ENCODE measurements around the gene PIK3CG.
A peak's percentile ranks its signal among the peaks of the same experiment; 100 is the strongest.
"Not testable (repeated sequence)": the region's sequence is repeated elsewhere in the genome, so short reads cannot be mapped to it uniquely, and the experiment has no call there.

Gene PIK3CG

GRCh38 chr7:106938803-106939202 is 73.7 kb downstream of the PIK3CG start:
- no peak for ATAC-seq

GRCh38 chr7:106944035-106944665 is 79.1 kb downstream of the PIK3CG start:
- ATAC-seq: no peak

DNA sequence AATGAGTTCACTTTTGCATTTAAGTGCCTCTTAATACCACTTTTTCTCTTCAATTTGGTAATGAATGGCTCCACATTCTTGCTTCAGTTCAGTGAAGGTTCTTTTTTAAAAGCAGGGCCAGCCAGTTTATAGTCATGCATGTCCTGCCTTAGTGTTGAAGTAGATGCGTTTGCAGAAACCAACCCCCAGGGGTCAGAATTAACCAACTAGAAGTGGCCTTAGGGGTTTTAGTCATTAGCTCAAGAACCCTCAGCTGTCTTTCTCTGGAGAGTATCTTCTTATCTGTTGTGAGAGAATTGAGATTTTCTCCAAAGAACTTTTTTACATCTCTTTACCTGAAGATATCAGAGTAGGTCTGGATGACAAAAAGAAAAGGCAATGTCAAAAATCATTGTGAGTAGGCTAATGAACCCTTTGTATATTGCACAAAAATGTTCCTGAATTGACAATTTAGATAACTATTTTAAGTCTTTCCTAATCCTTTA is 82.2 kb downstream of the PIK3CG start:
- ATAC-seq: peak in 1 of 2 donors; percentile 28

DNA sequence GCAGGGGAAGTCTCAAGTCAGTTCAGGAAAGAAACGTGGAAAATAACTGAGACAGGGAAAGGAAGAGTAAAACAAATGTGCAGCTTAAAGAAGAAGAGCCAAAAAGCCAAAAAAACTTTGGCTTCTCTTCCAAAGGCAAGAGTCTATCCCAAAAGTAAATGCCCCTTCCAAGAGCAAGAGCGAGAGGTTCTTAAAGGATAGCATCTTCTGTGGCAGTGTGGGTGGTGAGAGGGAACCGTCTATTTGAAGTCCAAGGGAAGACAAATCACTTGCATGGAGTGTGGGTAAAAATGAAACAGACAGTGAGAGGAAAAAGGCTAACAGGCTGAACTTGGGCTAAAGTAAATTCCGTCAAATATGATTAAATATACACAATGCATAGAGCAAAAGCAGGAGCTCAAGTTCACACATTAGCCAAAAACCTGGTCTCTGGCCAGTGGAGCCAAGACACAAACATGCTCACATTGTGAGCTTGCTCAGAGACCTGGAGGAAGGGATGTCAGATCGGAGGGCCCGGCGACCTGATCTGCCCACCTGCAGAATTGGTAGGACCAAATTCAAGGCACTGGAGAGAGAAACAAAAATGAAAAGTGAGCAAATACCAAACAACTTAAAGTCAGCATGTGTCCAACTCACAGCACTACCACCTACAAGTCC is 87.0 kb downstream of the PIK3CG start:
- ATAC-seq: no peak

DNA sequence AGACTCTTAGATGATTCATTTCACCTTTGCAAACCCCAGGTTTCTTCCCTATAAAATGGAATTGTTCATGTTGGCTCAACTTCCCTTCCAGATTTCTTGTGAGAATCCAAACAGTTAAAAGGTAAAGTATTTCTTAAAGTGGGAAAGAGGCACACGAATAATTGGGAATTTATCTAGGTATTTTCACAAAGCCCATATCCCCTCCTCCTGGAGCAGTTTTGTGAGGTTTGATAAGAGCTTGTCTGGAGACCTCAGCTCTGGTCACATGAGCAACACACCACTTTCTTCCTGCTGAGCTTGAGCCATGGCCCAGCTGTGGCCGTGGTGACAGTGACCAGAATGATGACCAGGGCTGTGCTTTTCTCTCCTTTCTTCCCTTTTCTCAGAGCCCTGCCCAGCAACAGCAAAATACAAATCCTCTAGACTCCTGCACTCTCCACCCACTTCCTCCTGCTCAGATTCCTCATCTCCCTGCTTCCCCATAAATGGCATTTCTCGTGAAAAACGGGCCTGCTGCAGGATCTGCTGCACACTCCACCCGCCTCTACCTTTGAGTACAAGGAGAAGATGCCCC is 87.7 kb downstream of the PIK3CG start:
- no peak for ATAC-seq

DNA sequence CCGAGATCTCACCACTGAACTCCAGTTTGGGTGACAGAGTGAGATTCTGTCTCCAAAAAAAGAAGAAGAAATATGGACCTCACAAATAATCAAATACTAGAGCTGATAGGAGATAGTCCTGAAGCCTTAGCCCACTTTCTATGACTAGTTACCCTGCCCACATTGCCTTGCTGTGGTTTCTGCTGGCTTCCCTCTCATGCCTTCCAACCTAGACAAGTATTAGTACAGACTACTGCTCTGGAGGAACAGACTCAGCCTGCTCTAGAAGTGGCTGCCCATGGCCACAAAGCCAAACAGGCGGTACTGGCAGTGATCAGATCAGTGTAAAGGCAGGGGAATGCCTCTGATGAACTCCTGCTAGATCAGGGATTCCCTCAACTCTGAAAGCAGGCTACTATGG is 89.8 kb downstream of the PIK3CG start:
- no peak for ATAC-seq

GRCh38 chr7:106955857-106956256 is 90.8 kb downstream of the PIK3CG start:
- ATAC-seq: not testable (repeated sequence)

All from activated CD4-positive, CD25-positive, alpha-beta regulatory T cell treated with anti-CD3 and anti-CD28 coated beads, Interleukin-2, amount 50 U/mL, for 24 hours (primary cell).